HepG2 (cell line): ENCODE data around the gene SHC1. TPM values are rescaled to one million over a fixed set of nuclear protein-coding genes. Genes with fewer than 3 reads are reported as not detected.

Source experiments
- ATAC-seq: fragments of 200-7000 bp; cut with Tn5 transposase; 3 replicates; pipeline ENCODE4 v1.9.1; 2020; ENCODE audit warnings: mild to moderate bottlenecking, moderate library complexity
- BruUV-seq: library from RNA; stranded (reverse); fragments of 400-500 nt; replicated peaks from 2 replicates; lab custom pipeline; 2021; lab: Mats Ljungman, UMichigan
- CTCF ChIA-PET: fragments of 300-600 bp; formaldehyde crosslinking; extraction: SDS; loops from one replicate; lab custom pipeline; 2021; ENCODE audit warnings: low total read pairs, inconsistent platforms, low intra/inter-chr PET ratio; lab: Yijun Ruan, JAX
- POLR2A ChIA-PET: fragments of 350-600 bp; sonication (Branson Sonifier 250); formaldehyde crosslinking; loops from one replicate; lab custom pipeline; 2020; ENCODE audit warnings: antibody characterized with exemption, inconsistent platforms; lab: Yijun Ruan, JAX
- DNase-seq: peaks from one replicate; pipeline ENCODE4 v3.0.0-alpha.2; 2015; ENCODE audit warnings: low spot score
- FAIRE-seq: peaks from 3 replicates; lab custom pipeline; 2011; peaks lifted over from hg19 to GRCh38; lab: Jason Lieb, UNC
- H2AFZ ChIP-seq: one replicate; pipeline ENCODE4 v1.6.1; 2011; ENCODE audit warnings: low read length, inconsistent platforms
- H3K27ac ChIP-seq: fragments of 300-600 bp; 3 replicates; pipeline ENCODE4 v1.8.0; 2011; ENCODE audit warnings: mixed run types, mild to moderate bottlenecking, mixed read lengths, low read length, inconsistent platforms; ENCODE audit not compliant: insufficient read depth; ENCODE audit errors: extremely low read length
- H3K27me3 ChIP-seq, 2 experiments: fragments of 200-600 bp in 1 of 2; 2 replicates in 1 of 2; 3 replicates in 1 of 2; pipeline versions ENCODE4 v1.6.0 to v1.8.0; 2011; ENCODE audit warnings: low read length in 2 of 2, mild to moderate bottlenecking in 2 of 2, moderate library complexity in 2 of 2, inconsistent platforms in 1 of 2; ENCODE audit not compliant: insufficient read depth in 2 of 2, control insufficient read depth in 1 of 2
- H3K36me3 ChIP-seq, 2 experiments: fragments of 200-600 bp in 1 of 2; replicated peaks in 1 of 2; 2 replicates in 1 of 2; 3 replicates in 1 of 2; pipeline versions ENCODE4 v1.5.1 to v1.8.0; 2011; ENCODE audit warnings: low read length in 2 of 2, inconsistent platforms in 1 of 2; ENCODE audit not compliant: insufficient read depth in 2 of 2, control insufficient read depth in 1 of 2
- H3K4me1 ChIP-seq: 2 replicates; pipeline ENCODE4 v1.5.1; 2012; ENCODE audit warnings: low read length, inconsistent platforms; ENCODE audit not compliant: insufficient read depth
- H3K4me2 ChIP-seq: 2 replicates; pipeline ENCODE4 v1.6.0; 2011; ENCODE audit warnings: low read depth, low read length, inconsistent platforms
- H3K4me3 ChIP-seq, 3 experiments: fragments of 200-600 bp in 1 of 3; sonication (generic), shearing (Covaris generic) in 1 of 3; replicated peaks in 1 of 3; 2 replicates each; pipeline ENCODE4 v1.5.1; 2011 to 2016; ENCODE audit warnings: low read length in 3 of 3, inconsistent platforms in 2 of 3, low read depth in 2 of 3, mild to moderate bottlenecking in 2 of 3, control low read depth in 1 of 3, mixed read lengths in 1 of 3; ENCODE audit not compliant: insufficient read depth in 1 of 3
- H3K79me2 ChIP-seq: one replicate; pipeline ENCODE4 v1.6.1; 2011; ENCODE audit warnings: low read length, inconsistent platforms; ENCODE audit not compliant: insufficient read depth
- H3K9ac ChIP-seq: 2 replicates; pipeline ENCODE4 v1.6.0; 2011; ENCODE audit warnings: mild to moderate bottlenecking, low read depth, low read length, inconsistent platforms; ENCODE audit not compliant: insufficient read depth
- H3K9me3 ChIP-seq: 2 replicates; pipeline ENCODE4 v1.5.1; 2012; ENCODE audit warnings: mild to moderate bottlenecking, low read length
- H4K20me1 ChIP-seq: 2 replicates; pipeline ENCODE4 v1.6.0; 2011; ENCODE audit warnings: inconsistent platforms, mild to moderate bottlenecking, low read length, moderate library complexity; ENCODE audit not compliant: insufficient read depth
- BRCA1 ChIP-seq: sonication (generic); formaldehyde crosslinking; IDR thresholded peaks from 2 replicates; pipeline ENCODE4 v1.4.0; 2020; ENCODE audit warnings: missing genetic modification reagents
- ESRRA ChIP-seq: sonication (generic); formaldehyde crosslinking; IDR thresholded peaks from 2 replicates; pipeline ENCODE4 v1.5.1; 2020; ENCODE audit warnings: mild to moderate bottlenecking, low read depth, missing genetic modification reagents
- FOXP1 ChIP-seq, 2 experiments: fragments of 450-650 bp in 1 of 2; IDR thresholded peaks; 2 replicates each; pipeline ENCODE4 v1.6.1; 2017 to 2018; ENCODE audit warnings: antibody characterized with exemption in 1 of 2
- MXI1 ChIP-seq: IDR thresholded peaks from 3 replicates; pipeline ENCODE4 v1.6.1; 2012; ENCODE audit warnings: low read depth, low read length, inconsistent platforms, borderline replicate concordance
- PRDM4 ChIP-seq: sonication (generic); formaldehyde crosslinking; IDR thresholded peaks from 2 replicates; pipeline ENCODE4 v1.9.0; 2021; ENCODE audit warnings: missing genetic modification reagents, borderline replicate concordance
- PTBP1 ChIP-seq: fragments of 200-400 bp; formaldehyde crosslinking; IDR thresholded peaks from 2 replicates; pipeline ENCODE4 v1.6.1; 2018; ENCODE audit warnings: low read length, low read depth; ENCODE audit not compliant: poor library complexity, severe bottlenecking
- SNAI1 ChIP-seq: sonication (generic); formaldehyde crosslinking; IDR thresholded peaks from 2 replicates; pipeline ENCODE4 v1.5.0; 2020; ENCODE audit warnings: mild to moderate bottlenecking, missing genetic modification reagents, borderline replicate concordance
- ZBTB44 ChIP-seq: sonication (generic); formaldehyde crosslinking; IDR thresholded peaks from 2 replicates; pipeline ENCODE4 v1.4.0; 2020; ENCODE audit warnings: missing genetic modification reagents
- ZHX1 ChIP-seq: sonication (generic); formaldehyde crosslinking; IDR thresholded peaks from 2 replicates; pipeline ENCODE4 v1.8.1; 2022; ENCODE audit warnings: low read depth, mild to moderate bottlenecking, missing genetic modification reagents
- ZNF12 ChIP-seq: sonication (generic); formaldehyde crosslinking; IDR thresholded peaks from 2 replicates; pipeline ENCODE4 v1.5.0; 2020; ENCODE audit warnings: missing genetic modification reagents
- ZNF263 ChIP-seq: sonication (generic); formaldehyde crosslinking; IDR thresholded peaks from 2 replicates; pipeline ENCODE4 v1.4.0; 2020; ENCODE audit warnings: missing genetic modification reagents
- ZNF574 ChIP-seq: sonication (generic); formaldehyde crosslinking; IDR thresholded peaks from 2 replicates; pipeline ENCODE4 v1.4.0; 2020; ENCODE audit warnings: missing genetic modification reagents
- ZNF615 ChIP-seq: sonication (generic); formaldehyde crosslinking; IDR thresholded peaks from 2 replicates; pipeline ENCODE4 v1.5.0; 2020; ENCODE audit warnings: mild to moderate bottlenecking, missing genetic modification reagents, borderline replicate concordance
- ZNF775 ChIP-seq: sonication (generic); formaldehyde crosslinking; IDR thresholded peaks from 2 replicates; pipeline ENCODE4 v1.4.0; 2020; ENCODE audit warnings: missing genetic modification reagents, mild to moderate bottlenecking, moderate library complexity, borderline replicate concordance
- WGBS: methylation state at CpG from one replicate; pipeline ENCODE4 v1.1.6; 2017; ENCODE audit warnings: low lambda C conversion rate; 5-methylcytosine and 5-hydroxymethylcytosine counted together
- in situ Hi-C: cut with HindIII; loops from 2 replicates; pipeline ENCODE4 v1.10.0; 2017; ENCODE audit warnings: low pct_unique_long_range_greater_than_20kb; ENCODE audit not compliant: extremely low pct_ligation_motif_present
- intact Hi-C: fragments of 100-400 bp; cut with micrococcal nuclease; formaldehyde crosslinking; loops from one replicate; pipeline ENCODE4 v1.10.0; 2022; ENCODE audit not compliant: unreplicated experiment
- polyA plus RNA-seq, 8 experiments: library from polyadenylated mRNA; depleted of rRNA in 3 of 8; stranded (reverse) in 7 of 8; unstranded in 1 of 8; fragments of >200 nt; fragmentation: Illumina TruSeq in 4 of 8; extraction: Trizol in 4 of 8; gene quantifications; 2 replicates each; pipeline versions ENCODE4 v1.2.1 to v1.2.3, GENCODE V29; 2011 to 2016; ENCODE audit warnings: low read depth in 4 of 8, missing spikeins in 1 of 8, mixed read lengths in 1 of 8; ENCODE audit not compliant: insufficient read depth in 1 of 8
- total RNA-seq, 5 experiments: library from RNA; depleted of rRNA; stranded (reverse); fragments of >200 nt; fragmentation: Illumina TruSeq; extraction: Trizol; gene quantifications; 2 replicates each; pipeline ENCODE4 v1.2.3, GENCODE V29; 2016; ENCODE audit warnings: low read depth in 1 of 5

The SHC1 gene
- total and polyA plus RNA-seq, 2 of the 13 experiments (the other 11 are each of a cell fraction or from before 2014, with no cell fraction given): 52.0 to 137 TPM

GRCh38 chr1:154953611-154954038, 16.9 kb downstream of the SHC1 start:
- ChIA-PET POLR2A (interaction anchor here (1.5 to 4.1 kb wide), 4 partner anchors 17 to 39 kb away, joined by 4 to 91 read pairs (median 6); partner anchors contain the start of genes CKS1B, LENEP, PMVK and SHC1), CTCF (no interaction called here)
- Histone ChIP-seq H3K79me2 (no peaks in the 10 kb centered on the region), H3K27me3 (no peaks in the 10 kb centered on the region; a peak in 1 of 5 replicates), H3K4me3 (no peak overlapping the region; a peak in 1 of 6 replicates), H3K9me3 (no peaks in the 10 kb centered on the region), H4K20me1 (no peaks in the 10 kb centered on the region), H3K4me1 (peaks cover 46% of the 10 kb centered on the region), H2AFZ (no peak overlapping the region), H3K4me2 (peak overlapping the region; percentile 95), H3K9ac (0 out of 2 replicates have a peak overlapping the region, but pooled peaks have one; percentile 2), H3K27ac (no peak overlapping the region), H3K36me3 (peaks cover 2 to 10% of the 10 kb centered on the region in 2 experiments; a peak in 4 of 5 replicates)
- DNase-seq (no peak), ATAC-seq (no peak), FAIRE-seq (no peak)
- WGBS: 67% methylated on average over 2 of the region's 2 CpGs
- intact Hi-C loops (no loop called here), in situ Hi-C loops (no loop called here)
- BruUV-seq: no TSS peak
- no peak for TF ChIP-seq ZNF615 (CRISPR knock-in tag)
- no peak for TF ChIP-seq PRDM4 (CRISPR knock-in tag)
- TF ChIP-seq ZNF12 (CRISPR knock-in tag): no peak
- TF ChIP-seq MXI1: no peak
- TF ChIP-seq ZNF263 (CRISPR knock-in tag): no peak
- no peak for TF ChIP-seq PTBP1
- TF ChIP-seq SNAI1: no peak
- TF ChIP-seq ESRRA (CRISPR knock-in tag): peak; percentile 60
- TF ChIP-seq ZHX1 (CRISPR knock-in tag): no peak
- no peak for TF ChIP-seq ZNF775 (CRISPR knock-in tag)
- TF ChIP-seq BRCA1: no peak
- no peak for TF ChIP-seq ZBTB44
- no peak for TF ChIP-seq ZNF574 (CRISPR knock-in tag)
- no peak for TF ChIP-seq FOXP1 (IDR thresholded peaks at IDR 0.05)
- TF ChIP-seq FOXP1 (CRISPR knock-in tag; IDR thresholded peaks at IDR 0.05): no peak
